Activated CD4-positive, alpha-beta memory T cell treated with anti-CD3 and anti-CD28 coated beads for 36 hours (primary cell): ENCODE results near the gene LSP1. TPM values are rescaled to one million over a fixed set of nuclear protein-coding genes. Genes with fewer than 3 reads are reported as not detected.

Experiments used
- CTCF ChIA-PET: fragments of 350-600 bp; sonication (Branson Sonifier 250); formaldehyde crosslinking; loops from one replicate; lab custom pipeline; 2021; ENCODE audit warnings: antibody characterized with exemption, inconsistent platforms; lab: Charles Lee
- POLR2A ChIA-PET: fragments of 350-600 bp; sonication (Branson Sonifier 250); formaldehyde crosslinking; loops from one replicate; lab custom pipeline; 2021; ENCODE audit warnings: antibody characterized with exemption; lab: Charles Lee
- DNase-seq: peaks from one replicate; pipeline ENCODE4 v3.0.0-alpha.2; 2020
- H3K27ac Mint-ChIP-seq: one replicate; pipeline ENCODE4 v1.8.0; 2021; ENCODE audit warnings: mixed read lengths
- H3K27me3 Mint-ChIP-seq: one replicate; pipeline ENCODE4 v1.8.0; 2021; ENCODE audit warnings: mixed read lengths
- H3K36me3 Mint-ChIP-seq: one replicate; pipeline ENCODE4 v1.8.0; 2021; ENCODE audit warnings: mixed read lengths
- H3K4me1 Mint-ChIP-seq: one replicate; pipeline ENCODE4 v1.8.0; 2021; ENCODE audit warnings: low read depth, mixed read lengths
- H3K4me3 Mint-ChIP-seq: one replicate; pipeline ENCODE4 v1.8.0; 2021; ENCODE audit warnings: mild to moderate bottlenecking, mixed read lengths
- H3K9me3 Mint-ChIP-seq: one replicate; pipeline ENCODE4 v1.8.0; 2021; ENCODE audit warnings: mixed read lengths
- intact Hi-C: fragments of 100-400 bp; cut with micrococcal nuclease; formaldehyde crosslinking; loops from one replicate; pipeline ENCODE4 v1.15.1; 2023
- total RNA-seq, 2 experiments: library from RNA; stranded (reverse); gene quantifications; one replicate each; pipeline ENCODE4 v1.2.3, GENCODE V29; 2021

Gene LSP1
- total RNA-seq, 2 experiments from 2014 or later = 179 to 181 TPM

DNA sequence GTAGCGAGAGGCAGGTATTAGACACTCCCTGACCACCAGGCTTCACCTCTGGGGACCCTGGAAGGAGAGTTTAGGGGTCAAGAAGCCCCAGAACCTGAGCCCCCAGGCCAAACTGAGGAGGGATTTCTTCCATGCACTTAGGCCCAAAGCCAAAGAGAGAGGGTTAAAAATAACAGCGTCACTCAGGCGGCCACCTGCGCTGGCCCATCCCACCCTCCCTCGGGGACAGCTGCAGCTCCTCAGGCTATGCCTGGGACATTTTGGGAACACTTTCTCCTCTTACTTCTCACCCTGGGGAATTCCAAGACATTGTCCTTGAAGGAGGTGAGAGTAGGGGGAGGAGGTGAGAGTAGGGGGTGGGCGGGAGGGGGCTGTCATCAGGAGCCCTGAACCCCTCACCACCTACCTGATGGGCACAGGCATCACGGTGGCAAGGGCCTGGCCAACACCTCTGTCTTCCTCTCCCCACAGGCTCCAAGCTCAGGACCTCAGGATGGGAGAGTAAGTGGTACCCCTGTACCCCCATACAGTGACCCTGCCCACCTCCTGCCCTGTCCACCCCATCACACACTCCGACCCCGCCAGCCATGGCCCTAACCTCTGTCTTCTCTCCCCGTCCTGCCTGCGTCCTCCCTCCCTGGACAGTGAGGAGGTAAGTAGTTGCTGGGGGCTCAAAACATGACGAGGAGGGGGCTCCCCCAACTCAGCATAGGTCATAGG is 13.5 kb upstream of the LSP1 start:
- Mint-ChIP-seq H3K9me3 (no peaks in the 10 kb centered on the region), H3K4me1 (peaks cover 18% of the 10 kb centered on the region), H3K27me3 (no peaks in the 10 kb centered on the region), H3K4me3 (no peak overlapping the region), H3K27ac (no peak overlapping the region), H3K36me3 (no peaks in the 10 kb centered on the region)
- ChIA-PET CTCF (interaction anchor here (0.8 to 2.0 kb wide), 6 partner anchors 43 to 312 kb away, joined by 3 to 16 read pairs (median 4); partner anchors contain the start of gene H19), POLR2A (no interaction called here)
- DNase-seq = no peak
- intact Hi-C loops = no loop called here

DNA sequence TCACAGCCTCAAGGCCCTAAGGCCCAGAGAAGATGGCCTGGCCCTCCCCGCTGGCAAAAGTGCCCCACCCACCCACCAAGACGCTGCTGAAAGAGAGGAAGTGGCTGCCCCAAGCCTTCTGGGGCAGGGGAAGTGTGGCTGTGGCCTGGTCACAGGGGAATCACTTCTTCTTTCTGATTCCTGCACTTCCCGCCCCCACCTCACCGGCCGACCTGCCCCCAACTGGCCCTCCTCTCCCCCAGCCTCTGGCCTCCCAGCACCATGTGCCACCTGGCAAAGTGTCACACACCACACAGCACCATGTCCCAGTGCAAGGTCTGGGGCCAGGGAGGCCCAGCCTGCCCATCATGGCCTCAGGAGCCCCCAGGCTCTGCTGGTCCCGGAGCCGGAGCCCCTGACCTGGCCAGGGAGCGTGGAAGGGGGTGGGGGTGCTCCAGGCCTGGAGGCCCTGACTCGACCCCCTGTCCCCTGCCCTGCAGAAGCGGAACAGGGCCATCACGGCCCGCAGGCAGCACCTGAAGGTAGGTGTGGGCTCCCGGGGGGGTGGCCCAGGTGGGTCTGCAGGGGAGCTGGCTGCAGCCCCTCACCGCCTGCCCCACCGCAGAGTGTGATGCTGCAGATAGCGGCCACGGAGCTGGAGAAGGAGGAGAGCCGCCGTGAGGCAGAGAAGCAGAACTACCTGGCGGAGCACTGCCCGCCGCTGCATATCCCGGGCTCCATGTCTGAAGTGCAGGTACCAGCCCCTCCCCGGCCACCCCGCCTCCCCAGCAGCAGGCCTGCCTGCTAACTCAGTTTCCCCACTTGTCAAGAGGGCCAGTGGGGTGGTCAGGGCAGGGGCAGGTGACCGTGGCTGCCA is 12.7 kb upstream of the LSP1 start:
- H3K9me3 Mint-ChIP-seq = no peaks in the 10 kb centered on the region
- intact Hi-C loops = no loop called here
- no peaks in the 10 kb centered on the region for H3K27me3 Mint-ChIP-seq

DNA sequence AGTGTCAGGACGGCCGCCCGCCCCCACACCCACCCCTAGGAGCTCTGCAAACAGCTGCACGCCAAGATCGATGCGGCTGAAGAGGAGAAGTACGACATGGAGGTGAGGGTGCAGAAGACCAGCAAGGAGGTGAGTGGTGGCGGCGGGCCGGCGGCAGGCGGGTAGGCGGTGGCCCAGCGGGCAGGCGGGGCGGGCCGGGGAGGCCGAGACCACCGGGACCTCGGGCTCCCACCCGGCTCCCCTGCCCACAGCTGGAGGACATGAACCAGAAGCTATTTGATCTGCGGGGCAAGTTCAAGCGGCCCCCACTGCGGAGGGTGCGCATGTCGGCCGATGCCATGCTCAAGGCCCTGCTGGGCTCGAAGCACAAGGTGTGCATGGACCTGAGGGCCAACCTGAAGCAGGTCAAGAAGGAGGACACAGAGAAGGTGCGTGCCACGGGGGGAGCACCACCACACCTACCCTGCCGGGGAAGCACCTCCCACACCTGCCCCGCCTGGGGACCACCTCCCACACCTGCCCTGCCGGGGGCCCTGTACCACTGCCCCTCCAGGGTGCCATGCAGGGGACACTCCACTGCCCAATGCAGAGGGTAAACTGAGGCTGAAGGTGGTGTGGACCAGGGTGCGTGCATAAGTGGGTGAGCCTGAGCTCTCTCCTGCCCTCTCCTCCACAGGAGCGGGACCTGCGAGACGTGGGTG is 12.0 kb upstream of the LSP1 start:
- POLR2A ChIA-PET = interaction anchor here (1.3 kb wide), 1 partner anchor 10 kb away, joined by 3 read pairs; no protein-coding TSS in a partner anchor
- Mint-ChIP-seq H3K27me3 (no peaks in the 10 kb centered on the region), H3K27ac (no peak overlapping the region), H3K4me1 (peaks cover 33% of the 10 kb centered on the region), H3K4me3 (no peak overlapping the region), H3K9me3 (no peaks in the 10 kb centered on the region), H3K36me3 (no peaks in the 10 kb centered on the region)
- no peak for DNase-seq
- intact Hi-C loops = no loop called here
- CTCF ChIA-PET = interaction anchor here (0.7 to 2.1 kb wide), 5 partner anchors 8 to 311 kb away, joined by 3 to 7 read pairs (median 4); no protein-coding TSS in a partner anchor

More for the DNA sequence above, 12.7 kb upstream of the LSP1 start:
- Mint-ChIP-seq H3K27ac (no peak overlapping the region), H3K4me1 (peaks cover 26% of the 10 kb centered on the region), H3K4me3 (no peak overlapping the region), H3K36me3 (no peaks in the 10 kb centered on the region)
- POLR2A ChIA-PET = no interaction called here
- no peak for DNase-seq
- CTCF ChIA-PET = interaction anchor here (0.7 to 2.1 kb wide), 8 partner anchors 7 to 312 kb away, joined by 3 to 16 read pairs (median 4); no protein-coding TSS in a partner anchor

DNA sequence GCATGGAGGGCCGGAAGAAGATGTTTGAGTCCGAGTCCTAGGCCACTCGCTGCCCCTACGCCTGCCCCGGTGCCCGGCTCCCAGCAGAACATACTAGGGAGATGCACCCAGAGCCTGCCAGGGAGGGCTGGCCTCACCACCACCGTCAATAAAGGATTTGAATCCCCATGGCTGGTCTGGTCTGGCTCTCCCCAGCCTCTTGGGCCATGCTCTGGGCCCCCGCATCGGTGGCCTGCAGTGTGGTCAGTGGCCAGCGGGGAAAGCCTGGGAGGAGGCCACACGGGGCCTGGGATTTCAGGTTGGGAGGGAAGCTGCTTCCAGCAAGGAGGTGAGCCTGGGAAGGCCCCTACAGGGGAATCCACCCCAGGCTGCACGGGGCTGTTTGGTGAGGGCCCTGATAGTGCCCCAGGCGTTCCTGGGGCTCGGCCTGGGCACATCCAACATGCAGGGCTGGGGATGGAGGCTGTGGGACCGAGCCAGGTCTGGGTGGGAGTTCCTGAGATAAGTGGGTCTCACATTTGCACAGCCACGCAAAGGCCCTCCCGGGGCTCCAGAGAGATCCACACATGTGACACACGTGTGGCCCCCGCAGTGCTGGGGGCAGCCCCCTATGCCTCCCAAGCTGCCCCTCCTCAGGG is 11.3 kb upstream of the LSP1 start:
- ChIA-PET CTCF (interaction anchor here (1.4 to 2.1 kb wide), 2 partner anchors 9 to 148 kb away, joined by 5 to 7 read pairs; no protein-coding TSS in a partner anchor), POLR2A (interaction anchor here (1.3 kb wide), 1 partner anchor 10 kb away, joined by 3 read pairs; no protein-coding TSS in a partner anchor)
- DNase-seq = no peak
- H3K27me3 Mint-ChIP-seq = no peaks in the 10 kb centered on the region
- no peak overlapping the region for H3K4me3 Mint-ChIP-seq
- peaks cover 34% of the 10 kb centered on the region for H3K4me1 Mint-ChIP-seq
- intact Hi-C loops = no loop called here
- no peaks in the 10 kb centered on the region for H3K9me3 Mint-ChIP-seq
- H3K36me3 Mint-ChIP-seq = no peaks in the 10 kb centered on the region
- no peak overlapping the region for H3K27ac Mint-ChIP-seq

DNA sequence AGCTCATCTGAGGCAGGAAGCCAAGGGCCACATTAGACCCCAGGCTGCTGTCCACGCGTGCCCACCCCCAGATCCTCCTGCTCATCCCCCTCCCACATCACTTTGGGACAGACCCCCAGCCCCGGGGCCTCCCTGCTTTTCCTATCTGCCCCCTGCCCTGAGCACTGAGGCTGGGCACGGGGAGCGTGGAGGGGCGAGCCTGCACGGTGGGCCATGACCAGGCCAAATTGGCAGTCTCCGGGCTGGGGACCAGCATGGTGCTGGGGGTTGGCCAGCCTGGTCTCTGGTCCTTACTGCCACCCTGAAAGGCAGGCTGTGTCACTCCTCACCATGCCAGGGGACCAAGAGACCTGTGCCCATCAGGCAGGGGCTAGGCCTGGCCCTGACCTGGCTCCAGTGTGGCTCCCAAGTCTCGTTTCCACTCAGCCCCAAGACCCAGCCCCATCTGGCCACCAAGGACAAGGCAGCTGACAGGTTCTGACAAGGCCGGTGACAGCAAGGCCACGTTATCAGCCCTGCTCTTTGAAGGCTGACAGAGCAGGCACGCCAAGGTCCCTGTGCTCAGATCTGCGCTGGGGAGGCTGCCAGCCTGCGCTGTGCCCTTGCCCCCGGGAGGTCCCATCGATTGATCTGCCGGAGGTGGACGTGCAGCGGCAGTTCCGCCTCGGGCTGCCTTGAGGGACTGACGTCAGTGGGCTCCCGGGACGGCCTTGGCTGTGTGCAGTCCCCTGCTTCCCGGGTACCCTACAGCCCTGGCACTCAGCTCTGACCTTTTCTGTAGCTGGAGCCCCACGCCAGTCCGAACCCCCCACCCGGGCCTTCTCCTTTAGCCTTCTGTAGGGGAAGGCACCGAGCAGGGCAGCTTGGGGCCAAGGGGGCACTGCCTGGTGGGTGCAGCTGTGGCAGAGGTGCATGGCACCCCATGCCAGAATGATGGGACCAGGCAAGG is 10.5 kb upstream of the LSP1 start:
- Mint-ChIP-seq H3K9me3 (no peaks in the 10 kb centered on the region), H3K36me3 (no peaks in the 10 kb centered on the region), H3K27me3 (no peaks in the 10 kb centered on the region), H3K27ac (peak overlapping the region; percentile 23), H3K4me3 (no peak overlapping the region), H3K4me1 (peaks cover 38% of the 10 kb centered on the region)
- ChIA-PET POLR2A (interaction anchor here (1.3 kb wide), 1 partner anchor 9 kb away, joined by 3 read pairs; no protein-coding TSS in a partner anchor), CTCF (interaction anchor here (1.3 to 2.1 kb wide), 4 partner anchors 10 to 148 kb away, joined by 3 to 7 read pairs (median 4); no protein-coding TSS in a partner anchor)
- DNase-seq = no peak
- intact Hi-C loops = no loop called here

DNA sequence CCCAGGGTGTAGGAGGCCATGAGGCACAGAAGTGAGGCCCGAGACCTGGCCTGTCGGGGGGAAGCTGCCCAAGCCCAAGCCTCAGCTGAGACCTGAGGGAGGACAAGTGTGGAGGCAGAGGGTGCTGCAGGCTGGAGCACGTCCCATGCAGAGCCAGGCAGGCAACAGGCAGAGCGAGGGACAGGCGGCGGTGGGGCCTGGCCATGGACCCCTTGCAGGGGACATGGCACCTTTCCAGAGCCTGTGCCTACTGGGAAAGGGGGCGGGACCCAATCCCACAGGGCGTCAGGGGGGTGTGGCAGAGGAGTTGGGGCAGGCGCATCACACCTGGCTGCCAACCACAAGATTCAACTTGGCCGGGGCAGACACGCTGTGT is 9.8 kb upstream of the LSP1 start:
- no peak for DNase-seq
- Mint-ChIP-seq H3K27me3 (no peaks in the 10 kb centered on the region), H3K4me3 (no peak overlapping the region), H3K27ac (peak overlapping the region; percentile 19), H3K9me3 (no peaks in the 10 kb centered on the region), H3K36me3 (no peaks in the 10 kb centered on the region), H3K4me1 (peaks cover 38% of the 10 kb centered on the region)
- ChIA-PET POLR2A (no interaction called here), CTCF (interaction anchor here (1.3 to 1.5 kb wide), 3 partner anchors 11 to 149 kb away, joined by 3 to 4 read pairs (median 3); no protein-coding TSS in a partner anchor)
- intact Hi-C loops = no loop called here

DNA sequence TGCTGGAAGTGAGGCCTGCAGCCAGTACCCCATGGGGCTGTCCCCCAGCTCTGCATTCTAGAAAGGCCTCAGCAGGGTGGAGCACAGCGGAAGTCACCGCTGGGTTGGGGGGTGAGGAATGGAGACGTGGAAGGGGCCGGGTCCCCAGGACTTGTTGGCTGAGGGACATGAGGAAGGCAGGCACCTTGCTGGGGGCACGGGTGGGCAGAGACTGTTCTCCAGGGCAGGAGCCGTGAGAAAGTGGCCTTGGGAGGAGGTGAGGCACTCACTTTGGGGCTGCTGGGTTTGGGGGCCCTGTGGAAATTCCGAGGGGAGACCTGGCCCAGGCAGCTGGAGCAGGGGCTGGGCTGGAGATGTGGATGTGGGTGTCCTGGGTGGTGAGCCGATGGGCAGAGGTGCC is 9.1 kb upstream of the LSP1 start:
- no peaks in the 10 kb centered on the region for H3K27me3 Mint-ChIP-seq
- H3K4me1 Mint-ChIP-seq = peaks cover 41% of the 10 kb centered on the region
- H3K9me3 Mint-ChIP-seq = no peaks in the 10 kb centered on the region
- intact Hi-C loops = loop anchor here (1.0 to 2.0 kb wide), 2 partner anchors 10 to 45 kb away; partner anchors contain the start of gene LSP1
- ChIA-PET POLR2A (no interaction called here), CTCF (interaction anchor here (1.3 to 1.5 kb wide), 3 partner anchors 11 to 150 kb away, joined by 3 to 4 read pairs (median 3); no protein-coding TSS in a partner anchor)
- DNase-seq = no peak
- no peak overlapping the region for H3K4me3 Mint-ChIP-seq
- no peak overlapping the region for H3K27ac Mint-ChIP-seq
- no peaks in the 10 kb centered on the region for H3K36me3 Mint-ChIP-seq

DNA sequence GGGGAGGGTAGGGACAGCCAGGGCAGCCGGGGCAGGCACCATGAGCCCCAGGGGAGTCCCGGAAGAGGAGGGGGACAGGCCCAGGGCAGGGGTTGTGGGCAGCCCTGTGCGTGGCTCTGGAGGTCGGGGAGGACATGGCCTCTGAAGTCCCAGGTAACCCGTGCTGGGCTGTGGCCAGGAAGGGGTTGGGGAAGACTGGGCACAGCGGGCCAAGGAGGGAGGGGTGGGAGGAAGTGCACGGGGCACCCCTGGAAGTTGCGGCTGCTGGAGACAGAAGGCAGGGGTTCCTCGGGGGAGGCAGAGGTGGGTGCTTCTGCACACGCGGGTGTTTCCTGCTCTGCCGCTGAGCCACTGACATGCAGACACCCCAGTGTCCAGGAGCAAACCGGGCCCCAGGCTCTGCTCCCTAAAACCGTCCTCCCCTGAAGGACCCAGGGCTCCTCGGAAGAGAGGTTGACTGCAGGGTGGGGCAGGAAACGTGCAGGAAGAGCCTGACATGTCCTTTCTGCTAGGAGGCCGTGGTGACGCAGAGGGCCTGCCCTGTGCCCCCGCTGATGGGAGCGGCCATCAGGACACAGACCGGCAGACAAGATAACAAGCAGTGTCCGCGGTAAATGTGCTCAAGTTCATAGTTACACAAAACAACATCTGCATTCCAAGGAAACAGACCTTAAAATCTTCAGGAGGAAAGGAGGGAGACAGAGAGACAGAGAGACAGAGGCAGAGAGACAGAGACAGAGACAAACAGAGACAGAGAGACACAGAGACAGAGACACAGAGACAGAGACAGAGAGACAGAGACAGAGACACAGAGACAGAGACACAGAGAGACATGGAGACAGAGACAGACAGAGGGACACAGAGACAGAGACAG is 8.4 kb upstream of the LSP1 start:
- H3K27ac Mint-ChIP-seq = peak overlapping the region; percentile 77
- H3K9me3 Mint-ChIP-seq = no peaks in the 10 kb centered on the region
- peaks cover 47% of the 10 kb centered on the region for H3K4me1 Mint-ChIP-seq
- ChIA-PET POLR2A (no interaction called here), CTCF (interaction anchor here (1.5 kb wide), 1 partner anchor 150 kb away, joined by 4 read pairs; no protein-coding TSS in a partner anchor)
- peak; percentile 77 for DNase-seq
- peak overlapping the region; percentile 67 for H3K4me3 Mint-ChIP-seq
- intact Hi-C loops = loop anchor here (1.0 to 2.0 kb wide), 2 partner anchors 9 to 44 kb away; partner anchors contain the start of gene LSP1
- H3K27me3 Mint-ChIP-seq = no peaks in the 10 kb centered on the region
- H3K36me3 Mint-ChIP-seq = no peaks in the 10 kb centered on the region

DNA sequence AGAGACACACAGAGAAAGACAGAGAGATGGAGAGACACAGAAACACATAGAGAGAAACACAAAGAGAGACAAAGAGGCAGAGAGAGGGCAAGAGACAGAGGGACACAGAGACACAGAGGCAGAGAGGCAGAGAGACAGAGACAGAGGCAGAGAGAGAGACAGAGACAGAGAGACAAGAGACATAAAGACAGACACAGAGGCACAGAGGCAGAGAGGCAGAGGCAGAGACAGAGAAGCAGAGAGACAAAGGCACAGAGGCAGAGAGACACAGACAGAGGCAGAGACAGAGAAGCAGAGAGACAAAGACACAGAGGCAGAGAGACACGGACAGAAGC is 7.8 kb upstream of the LSP1 start:
- no peaks in the 10 kb centered on the region for H3K27me3 Mint-ChIP-seq
- H3K9me3 Mint-ChIP-seq = no peaks in the 10 kb centered on the region
- CTCF ChIA-PET = interaction anchor here (3.4 kb wide), 1 partner anchor 37 kb away, joined by 12 read pairs; no protein-coding TSS in a partner anchor
- intact Hi-C loops = loop anchor here (2.0 kb wide), 1 partner anchor 44 kb away; no protein-coding TSS in a partner anchor
- H3K36me3 Mint-ChIP-seq = no peaks in the 10 kb centered on the region
- peaks cover 49% of the 10 kb centered on the region for H3K4me1 Mint-ChIP-seq
- DNase-seq = no peak
- H3K4me3 Mint-ChIP-seq = peak overlapping the region; percentile 67
- POLR2A ChIA-PET = interaction anchor here (1.3 kb wide), 1 partner anchor 10 kb away, joined by 6 read pairs; no protein-coding TSS in a partner anchor
- H3K27ac Mint-ChIP-seq = peak overlapping the region; percentile 77
